LNCaP clone FGC (cell line): Measurements from ENCODE around the gene GPC6.
A peak's percentile ranks its signal among the peaks of the same experiment; 100 is the strongest.

Experiments used
- DNase-seq: peaks from one replicate; pipeline ENCODE4 v3.0.0-alpha.2; 2011; ENCODE audit warnings: low read depth
- H3K4me3 ChIP-seq: 2 replicates; pipeline ENCODE4 v1.5.1; 2011; ENCODE audit warnings: mild to moderate bottlenecking, low read depth, low read length, control low read depth
- CTCF ChIP-seq: IDR thresholded peaks from 2 replicates; pipeline ENCODE4 v1.5.1; 2012; ENCODE audit warnings: mild to moderate bottlenecking; ENCODE audit not compliant: control insufficient read depth, insufficient read depth; ENCODE audit errors: extremely low read depth

Gene GPC6

GRCh38 chr13:94414708-94415107, 1188.1 kb downstream of the GPC6 start:
- no peak for DNase-seq
- TF ChIP-seq CTCF: no peak
- no peak overlapping the region for H3K4me3 ChIP-seq

GRCh38 chr13:94415500-94416237, 1189.1 kb downstream of the GPC6 start:
- TF ChIP-seq CTCF: no peak
- H3K4me3 ChIP-seq: no peak overlapping the region
- DNase-seq: no peak

- H3K4me3 ChIP-seq: no peak overlapping the region
- DNase-seq: no peak
- TF ChIP-seq CTCF: peak; percentile 55
Measured at GRCh38 chr13:94416454-94417080, 1190.0 kb downstream of the GPC6 start.

- no peak for DNase-seq
- no peak for TF ChIP-seq CTCF
- H3K4me3 ChIP-seq: no peak overlapping the region
Measured at GRCh38 chr13:94417294-94417693, 1190.7 kb downstream of the GPC6 start.

- DNase-seq: no peak
Measured at GRCh38 chr13:94419304-94419924, 1192.8 kb downstream of the GPC6 start.

GRCh38 chr13:94419925-94420305, 1193.3 kb downstream of the GPC6 start:
- no peak for DNase-seq
- no peak overlapping the region for H3K4me3 ChIP-seq
- TF ChIP-seq CTCF: no peak

More at GRCh38 chr13:94419304-94419924, 1192.8 kb downstream of the GPC6 start:
- TF ChIP-seq CTCF: no peak
- no peak overlapping the region for H3K4me3 ChIP-seq
